Type B pancreatic cell (in vitro differentiated cells): ENCODE data around the gene GBA3. TPM values are rescaled to one million over a fixed set of nuclear protein-coding genes. Genes with fewer than 3 reads are reported as not detected.

Source experiments
- DNase-seq: peaks from one replicate; pipeline ENCODE4 v3.0.0; 2021; ENCODE audit warnings: mixed read lengths; ENCODE audit not compliant: unreplicated experiment; ENCODE audit errors: extremely low spot score
- H3K27ac Mint-ChIP-seq: 2 replicates; pipeline ENCODE4 v1.8.0; 2021; ENCODE audit warnings: mild to moderate bottlenecking, mixed read lengths
- H3K27me3 Mint-ChIP-seq: 2 replicates; pipeline ENCODE4 v1.8.0; 2021; ENCODE audit warnings: mixed read lengths
- H3K36me3 Mint-ChIP-seq: 2 replicates; pipeline ENCODE4 v1.8.0; 2021; ENCODE audit warnings: mixed read lengths
- H3K4me1 Mint-ChIP-seq: one replicate; pipeline ENCODE4 v1.8.0; 2021; ENCODE audit warnings: mixed read lengths; ENCODE audit not compliant: unreplicated experiment
- H3K4me3 Mint-ChIP-seq: 2 replicates; pipeline ENCODE4 v1.8.0; 2021; ENCODE audit warnings: mild to moderate bottlenecking, mixed read lengths
- H3K9me3 Mint-ChIP-seq: 2 replicates; pipeline ENCODE4 v1.8.0; 2021; ENCODE audit warnings: mixed read lengths
- CTCF ChIP-seq: fragments of 200-600 bp; sonication (generic); conservative IDR thresholded peaks from 2 replicates; pipeline ENCODE4 v1.5.0; 2021; ENCODE audit warnings: antibody characterized with exemption, mild to moderate bottlenecking
- total RNA-seq: library from RNA; stranded (reverse); gene quantifications from 2 replicates; pipeline ENCODE4 v1.2.1, GENCODE V29; 2021; ENCODE audit warnings: low replicate concordance

GBA3 gene
- total RNA-seq, 1 donor from 2014 or later, result 1.4 TPM

GRCh38 chr4:22778547-22779163 lies 85.9 kb downstream of the GBA3 start:
- Mint-ChIP-seq H3K27ac (no peak overlapping the region), H3K27me3 (peaks cover 3% of the 10 kb centered on the region), H3K4me1 (peaks cover 4% of the 10 kb centered on the region), H3K4me3 (no peak overlapping the region), H3K9me3 (no peaks in the 10 kb centered on the region), H3K36me3 (no peaks in the 10 kb centered on the region)
- TF ChIP-seq CTCF, result no peak
- no peak for DNase-seq

GRCh38 chr4:22780317-22780716 lies 87.6 kb downstream of the GBA3 start:
- Mint-ChIP-seq H3K4me1 (peaks cover 4% of the 10 kb centered on the region), H3K9me3 (no peaks in the 10 kb centered on the region), H3K36me3 (no peaks in the 10 kb centered on the region), H3K4me3 (no peak overlapping the region), H3K27me3 (peaks cover 3% of the 10 kb centered on the region), H3K27ac (no peak overlapping the region)
- no peak for DNase-seq
- TF ChIP-seq CTCF, result no peak

- H3K36me3 Mint-ChIP-seq, result no peaks in the 10 kb centered on the region
- DNase-seq, result no peak
- H3K27ac Mint-ChIP-seq, result no peak overlapping the region
- no peak for TF ChIP-seq CTCF
- peaks cover 3% of the 10 kb centered on the region for H3K27me3 Mint-ChIP-seq
- H3K4me3 Mint-ChIP-seq, result no peak overlapping the region
- peaks cover 4% of the 10 kb centered on the region for H3K4me1 Mint-ChIP-seq
- H3K9me3 Mint-ChIP-seq, result no peaks in the 10 kb centered on the region
These were observed 88.1 kb downstream of the GBA3 start for GRCh38 chr4:22780797-22781196.

- H3K27me3 Mint-ChIP-seq, result peaks cover 8% of the 10 kb centered on the region
- H3K4me3 Mint-ChIP-seq, result no peak overlapping the region
- no peaks in the 10 kb centered on the region for H3K9me3 Mint-ChIP-seq
- no peaks in the 10 kb centered on the region for H3K36me3 Mint-ChIP-seq
- no peak for TF ChIP-seq CTCF
- DNase-seq, result no peak
- no peaks in the 10 kb centered on the region for H3K4me1 Mint-ChIP-seq
- no peak overlapping the region for H3K27ac Mint-ChIP-seq
These were observed 95.1 kb downstream of the GBA3 start for GRCh38 chr4:22787753-22788375.

- Mint-ChIP-seq H3K9me3 (no peaks in the 10 kb centered on the region), H3K36me3 (no peaks in the 10 kb centered on the region), H3K27me3 (peaks cover 8% of the 10 kb centered on the region), H3K4me3 (no peak overlapping the region), H3K4me1 (no peaks in the 10 kb centered on the region), H3K27ac (no peak overlapping the region)
- no peak for TF ChIP-seq CTCF
- no peak for DNase-seq
These were observed 97.9 kb downstream of the GBA3 start for GRCh38 chr4:22790631-22791030.
